Stimulated activated CD4-positive, alpha-beta T cell treated with anti-CD3 and anti-CD28 coated beads, Interleukin-4, amount 100 ng/mL, for 24 hours (primary cell): ENCODE results near the gene CXCL10.
"Not testable (repeated sequence)": the region's sequence is repeated elsewhere in the genome, so short reads cannot be mapped to it uniquely, and the experiment has no call there.

Experiments
- DNase-seq: peaks from one replicate; pipeline ENCODE4 v3.0.0-alpha.2; 2020

Gene CXCL10

GRCh38 chr4:76024065-76024464 is 768 bp upstream of the CXCL10 start:
- DNase-seq: no peak

DNA sequence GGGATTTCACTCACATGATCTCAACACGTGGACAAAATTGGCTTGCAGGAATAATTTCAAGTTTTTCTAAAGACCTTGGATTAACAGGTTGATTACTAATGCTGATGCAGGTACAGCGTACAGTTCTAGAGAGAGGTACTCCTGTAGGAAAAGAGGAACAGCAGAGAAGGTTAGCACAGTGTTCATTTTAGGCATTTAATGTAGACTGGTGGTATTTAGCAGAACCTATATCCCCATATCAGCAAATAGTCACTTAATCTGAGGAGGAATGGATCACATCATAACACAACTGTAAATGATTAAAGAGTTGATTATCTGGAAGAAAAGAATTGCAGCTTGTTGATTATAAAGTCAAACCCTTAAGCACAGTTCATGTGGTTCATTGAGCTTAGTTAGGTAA is 620 bp downstream of the CXCL10 start:
- no peak for DNase-seq

GRCh38 chr4:76022031-76022430 is 1.3 kb downstream of the CXCL10 start:
- DNase-seq: no peak

GRCh38 chr4:76017056-76017686 is 6.1 kb downstream of the CXCL10 start:
- no peak for DNase-seq

- DNase-seq: no peak
Measured at GRCh38 chr4:76016393-76016792, 6.9 kb downstream of the CXCL10 start.

GRCh38 chr4:76013540-76013939 is 9.8 kb downstream of the CXCL10 start:
- DNase-seq: no peak

- no peak for DNase-seq
Measured at GRCh38 chr4:76012388-76012801, 10.9 kb downstream of the CXCL10 start.

DNA sequence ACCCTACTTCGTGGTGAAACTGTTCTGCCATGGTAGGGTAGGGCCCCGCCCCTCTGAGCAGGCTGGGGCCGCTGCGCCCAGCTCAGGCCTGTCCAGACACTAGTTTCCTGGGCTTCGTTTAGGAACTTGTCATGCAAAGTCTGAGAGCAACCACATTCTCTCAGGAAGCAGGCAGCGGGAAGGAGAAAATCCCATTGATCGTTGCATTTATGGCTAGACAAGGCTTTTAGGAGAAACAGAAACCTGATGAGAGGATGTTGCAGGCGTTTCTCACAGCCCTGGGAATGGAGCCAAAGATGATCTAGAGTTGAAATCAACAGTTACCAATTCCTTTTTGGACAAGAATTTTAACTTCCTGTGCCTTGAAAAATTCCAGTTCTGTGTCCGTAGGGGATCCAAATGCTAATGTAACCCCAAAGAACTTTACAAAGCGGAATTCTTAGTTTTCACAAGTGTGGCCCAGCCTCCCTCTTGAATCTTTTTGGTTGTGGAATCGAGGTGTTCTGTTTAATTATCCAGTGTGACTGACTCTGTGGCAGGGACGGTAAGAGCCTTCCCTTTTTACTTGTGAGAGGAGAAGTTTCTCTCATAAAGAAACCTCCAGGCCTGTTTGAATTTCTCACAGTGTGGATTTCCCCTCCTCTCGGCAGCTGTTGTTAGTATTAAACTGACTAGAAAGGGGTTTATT is 11.5 kb downstream of the CXCL10 start:
- no peak for DNase-seq

DNA sequence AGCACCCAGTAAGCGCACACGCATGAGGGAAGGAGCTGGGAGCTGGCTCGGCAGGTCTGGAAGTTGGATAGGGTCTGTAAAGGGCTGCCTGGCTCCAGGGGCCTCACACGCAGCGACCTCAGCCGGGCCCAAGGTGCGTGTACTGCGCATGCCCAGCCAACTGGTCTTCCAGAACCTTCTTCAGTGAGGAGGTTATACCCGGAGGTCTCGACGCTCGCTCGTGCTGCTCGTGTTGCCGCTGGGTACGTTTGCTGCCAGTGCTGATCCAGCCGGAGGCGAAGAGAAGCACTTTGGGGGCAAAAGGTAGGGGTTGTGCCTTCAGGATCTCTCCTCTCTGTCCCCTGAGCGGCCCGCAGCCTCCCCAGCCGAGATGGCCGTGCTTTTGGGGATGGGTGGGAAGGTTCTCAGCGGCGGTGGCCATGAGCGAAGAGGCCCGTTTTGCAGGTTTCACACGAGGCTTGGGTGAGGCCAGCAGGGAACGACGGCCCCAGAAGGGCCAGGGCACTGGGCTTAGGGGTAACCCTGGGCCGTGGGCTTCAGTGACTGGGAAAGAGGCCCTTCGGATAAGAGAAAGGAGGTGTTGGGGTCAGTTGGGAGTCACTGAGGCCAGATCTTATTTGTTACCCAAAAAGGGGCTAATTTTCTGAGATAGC is 12.2 kb downstream of the CXCL10 start:
- DNase-seq: no peak

DNA sequence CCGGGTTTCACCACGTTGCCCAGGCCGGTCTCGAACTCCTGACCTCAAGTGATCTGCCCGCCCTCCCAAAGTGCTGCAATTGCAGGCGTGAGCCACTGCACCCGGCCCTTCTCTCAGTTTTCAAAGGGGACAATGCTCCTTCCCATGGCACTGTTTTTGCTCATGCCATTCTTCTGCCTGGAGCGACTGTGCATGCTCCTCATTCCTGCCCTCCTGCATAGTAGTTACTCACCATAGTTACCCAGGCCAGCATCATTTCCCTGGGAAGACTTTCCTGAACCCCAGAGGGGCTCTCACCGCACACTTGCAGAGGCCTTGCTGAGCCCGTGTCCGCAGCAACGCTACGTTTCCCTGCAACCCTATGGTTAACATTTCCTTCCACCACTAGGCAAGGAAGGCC is 12.7 kb downstream of the CXCL10 start:
- DNase-seq: no peak

GRCh38 chr4:76009311-76009710 is 14.0 kb downstream of the CXCL10 start:
- DNase-seq: no peak

- no peak for DNase-seq
Measured at GRCh38 chr4:76007089-76007862, 16.0 kb downstream of the CXCL10 start, which contains the start of gene CXCL9. Gene CXCL9 (minus strand): TSS chr4:76007509. CDS start chr4:76007449, 60 bp downstream.

- no peak for DNase-seq
Measured at GRCh38 chr4:76003620-76004019, 19.7 kb downstream of the CXCL10 start.

DNA sequence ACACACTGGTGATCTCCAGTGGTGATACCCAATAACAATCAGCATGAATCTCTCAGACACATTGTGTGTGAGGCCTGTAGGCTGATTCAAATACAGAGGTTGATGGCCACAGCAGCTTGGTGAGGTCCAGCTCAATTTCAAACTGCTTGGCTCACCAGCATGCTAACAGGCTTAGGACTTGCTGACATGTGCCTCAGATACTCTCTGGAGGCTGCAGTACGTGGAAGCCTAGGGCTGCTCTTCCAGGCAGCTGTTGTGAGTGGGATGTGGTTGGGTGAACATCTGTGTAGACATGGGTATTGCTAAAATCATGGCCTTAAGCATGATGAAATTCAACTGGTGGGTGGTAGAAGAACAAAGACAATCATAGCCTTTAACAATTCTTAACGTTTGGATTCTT is 20.3 kb downstream of the CXCL10 start:
- DNase-seq: no peak

GRCh38 chr4:76002176-76002575 is 21.1 kb downstream of the CXCL10 start:
- no peak for DNase-seq

- DNase-seq: no peak
Measured at GRCh38 chr4:76001700-76002099, 21.6 kb downstream of the CXCL10 start.

DNA sequence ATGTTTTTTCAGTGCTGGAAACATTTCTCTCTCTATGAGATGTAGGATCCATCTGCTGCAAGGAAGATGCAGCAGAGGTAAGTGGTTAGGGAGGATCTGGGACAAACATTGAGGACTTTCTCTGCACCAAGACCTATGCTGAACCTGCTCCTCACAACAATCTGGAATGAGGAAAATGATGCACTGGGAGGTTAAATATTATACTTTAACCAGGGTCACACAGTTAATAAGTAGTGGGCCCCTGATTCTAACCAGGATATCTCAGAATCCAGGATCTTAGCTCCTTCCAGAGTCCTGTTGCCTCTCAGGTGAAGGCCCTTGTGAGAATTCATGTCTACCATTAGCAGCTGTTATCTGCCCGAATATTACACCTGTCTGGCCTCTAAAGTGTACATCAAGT is 23.0 kb downstream of the CXCL10 start:
- no peak for DNase-seq

DNA sequence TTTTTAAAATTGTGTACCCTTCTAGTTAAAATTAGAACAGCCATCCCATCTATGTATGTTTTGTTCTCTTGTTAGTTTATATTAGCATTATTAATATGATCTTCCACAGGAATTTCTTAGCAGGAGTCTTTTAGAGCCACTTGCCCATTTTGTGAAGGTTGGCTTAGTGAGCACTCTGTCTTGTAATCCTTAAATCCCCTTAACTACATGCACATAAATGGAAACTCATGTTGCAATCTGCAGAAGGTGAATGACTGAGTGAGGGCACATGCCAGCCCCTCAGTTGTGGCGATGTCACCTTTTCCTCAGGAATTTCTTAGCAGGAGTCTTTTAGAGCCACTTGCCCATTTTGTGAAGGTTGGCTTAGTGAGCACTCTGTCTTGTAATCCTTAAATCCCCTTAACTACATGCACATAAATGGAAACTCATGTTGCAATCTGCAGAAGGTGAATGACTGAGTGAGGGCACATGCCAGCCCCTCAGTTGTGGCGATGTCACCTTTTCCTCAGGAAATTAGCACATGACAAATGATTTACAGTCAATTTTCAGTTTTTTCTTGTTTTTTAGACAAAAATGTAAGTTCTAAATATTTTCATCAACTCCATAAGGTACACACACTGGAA is 24.7 kb downstream of the CXCL10 start:
- DNase-seq: not testable (repeated sequence)

GRCh38 chr4:75997946-75998345 is 25.4 kb downstream of the CXCL10 start:
- no peak for DNase-seq

DNA sequence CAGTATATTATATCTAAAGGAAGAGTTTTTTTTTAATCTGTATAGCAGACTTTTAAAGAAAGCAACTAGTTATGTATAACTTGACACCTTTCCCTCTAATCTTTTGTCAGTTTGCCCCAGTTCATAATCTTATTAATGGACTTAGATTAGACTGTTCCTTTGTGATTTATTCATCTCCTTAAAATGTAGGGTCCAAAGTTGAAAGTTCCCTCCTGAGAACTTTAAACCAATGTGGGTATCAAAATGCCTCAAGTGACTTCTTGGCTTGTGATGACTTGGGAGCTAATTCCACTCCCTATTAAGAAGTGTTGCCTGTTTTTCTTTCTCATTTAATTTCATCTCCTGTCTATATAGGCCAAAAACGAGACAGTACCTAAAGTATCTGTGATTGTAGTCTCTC is 26.2 kb downstream of the CXCL10 start:
- no peak for DNase-seq

DNA sequence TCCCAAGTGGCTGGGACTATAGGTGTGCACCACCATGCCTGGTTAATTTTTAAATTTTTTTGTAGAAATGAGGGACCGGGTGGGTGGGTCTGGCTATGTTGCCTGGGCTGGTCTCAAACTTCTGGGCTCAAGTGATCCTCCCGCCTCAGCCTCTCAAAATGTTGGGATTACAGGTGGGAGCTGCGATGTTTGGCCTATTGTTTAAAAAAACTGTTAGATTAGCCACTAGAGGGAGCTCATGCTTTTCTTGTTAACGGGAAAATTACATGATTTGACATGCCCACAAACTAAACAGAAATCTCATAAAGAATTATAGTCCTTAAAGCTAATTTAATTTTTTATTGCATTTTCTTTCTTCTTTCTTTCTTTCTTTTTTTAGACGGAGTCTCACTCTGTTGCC is 27.6 kb downstream of the CXCL10 start:
- DNase-seq: peak; percentile 7

- no peak for DNase-seq
Measured at GRCh38 chr4:75992462-75992861, 30.8 kb downstream of the CXCL10 start.
